HUDEP-2 (cell line): ENCODE measurements around the gene ANK3.
"Not testable (repeated sequence)": the region's sequence is repeated elsewhere in the genome, so short reads cannot be mapped to it uniquely, and the experiment has no call there.

Experiments
- DNase-seq, 76 experiments: peaks; one replicate each; lab custom pipeline; 2025; ENCODE audit not compliant: unreplicated experiment in 76 of 76; lab: John Stamatoyannopoulos, UW

The ANK3 gene

GRCh38 chr10:60311821-60312220, 77.9 kb downstream of the ANK3 start:
- DNase-seq: no peak

- no peak for DNase-seq
Measured at GRCh38 chr10:60310740-60311139, 78.9 kb downstream of the ANK3 start.

GRCh38 chr10:60309891-60310290, 79.8 kb downstream of the ANK3 start:
- DNase-seq: no peak

- DNase-seq: no peak
Measured at GRCh38 chr10:60309371-60309770, 80.3 kb downstream of the ANK3 start.

GRCh38 chr10:60305380-60305892, 84.2 kb downstream of the ANK3 start:
- no peak for DNase-seq

GRCh38 chr10:60304829-60305379, 84.8 kb downstream of the ANK3 start:
- DNase-seq: no peak

- DNase-seq: no peak
Measured at GRCh38 chr10:60303778-60304177, 85.9 kb downstream of the ANK3 start.

- no peak for DNase-seq
Measured at GRCh38 chr10:60299961-60300883, 89.5 kb downstream of the ANK3 start.

- DNase-seq: no peak
Measured at GRCh38 chr10:60299390-60299778, 90.3 kb downstream of the ANK3 start.

GRCh38 chr10:60298408-60299389, 91.0 kb downstream of the ANK3 start:
- DNase-seq: no peak

- DNase-seq: no peak
Measured at GRCh38 chr10:60296073-60296472, 93.6 kb downstream of the ANK3 start.

- DNase-seq: no peak
Measured at GRCh38 chr10:60295028-60295937, 94.4 kb downstream of the ANK3 start.

- DNase-seq: no peak
Measured at GRCh38 chr10:60293581-60294175, 96.0 kb downstream of the ANK3 start.

GRCh38 chr10:60292998-60293397, 96.7 kb downstream of the ANK3 start:
- DNase-seq: no peak

- DNase-seq: not testable (repeated sequence)
Measured at GRCh38 chr10:60292536-60292935, 97.1 kb downstream of the ANK3 start.

GRCh38 chr10:60291344-60291930, 98.2 kb downstream of the ANK3 start:
- DNase-seq: no peak

- no peak for DNase-seq
Measured at GRCh38 chr10:60290558-60290957, 99.1 kb downstream of the ANK3 start.

GRCh38 chr10:60289800-60290199, 99.9 kb downstream of the ANK3 start:
- no peak for DNase-seq

GRCh38 chr10:60288256-60288655, 101.4 kb downstream of the ANK3 start:
- no peak for DNase-seq
